ENCODE results near the gene FRAS1. TPM values are rescaled to one million over a fixed set of nuclear protein-coding genes. Genes with fewer than 3 reads are reported as not detected.

Gene FRAS1
- total RNA-seq, 4 donors from 2014 or later = 3.4 to 11.7 (median 4.2) TPM

- Histone ChIP-seq H3K4me1 (no peaks in the 10 kb centered on the region), H3K27me3 (no peaks in the 10 kb centered on the region), H3K36me3 (no peaks in the 10 kb centered on the region), H3K4me3 (no peak overlapping the region), H3K27ac (no peak overlapping the region), H3K9me3 (no peaks in the 10 kb centered on the region)
- ATAC-seq = no peak
- 78 to 82% methylated on average over 4 to 5 of the region's 5 CpGs for WGBS, 2 donors (ENCODE audit: low coverage in 1 of 2)
- TF ChIP-seq POLR2A (IDR thresholded peaks at IDR 0.05) = no peak
- no peak for TF ChIP-seq POLR2AphosphoS5 (IDR thresholded peaks at IDR 0.05)
- no peak for TF ChIP-seq EP300 (IDR thresholded peaks at IDR 0.05)
- no peak for TF ChIP-seq CTCF (IDR thresholded peaks at IDR 0.05)
Measured at GRCh38 chr4:78331965-78332364, 274.8 kb downstream of the FRAS1 start.

DNA sequence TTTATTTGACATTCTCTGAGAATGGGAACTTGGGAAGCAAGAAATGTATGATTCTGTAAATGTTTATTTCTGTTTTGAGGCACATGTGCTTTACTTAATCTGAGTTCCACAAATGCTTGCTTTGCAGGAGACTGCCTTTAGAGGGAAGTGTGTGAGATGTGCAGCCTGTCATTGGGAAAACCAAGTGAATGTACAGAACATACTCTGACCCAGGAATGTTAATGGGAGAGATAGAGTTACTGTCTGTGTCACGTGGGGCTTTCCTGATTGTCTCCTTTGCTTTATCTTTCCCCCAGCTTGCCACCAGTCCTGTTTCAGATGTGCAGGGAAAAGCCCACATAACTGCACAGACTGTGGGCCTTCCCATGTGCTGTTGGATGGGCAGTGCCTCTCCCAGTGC lies 275.9 kb downstream of the FRAS1 start:
- no peak for ATAC-seq
- no peaks in the 10 kb centered on the region for H3K36me3 ChIP-seq
- no peak overlapping the region for H3K4me3 ChIP-seq
- no peak for TF ChIP-seq POLR2AphosphoS5 (IDR thresholded peaks at IDR 0.05)
- no peak for TF ChIP-seq POLR2A (IDR thresholded peaks at IDR 0.05)
- no peak for TF ChIP-seq EP300 (IDR thresholded peaks at IDR 0.05)
- no peak for TF ChIP-seq CTCF (IDR thresholded peaks at IDR 0.05)
- no peaks in the 10 kb centered on the region for H3K27me3 ChIP-seq
- H3K27ac ChIP-seq = no peak overlapping the region
- no peaks in the 10 kb centered on the region for H3K9me3 ChIP-seq
- H3K4me1 ChIP-seq = no peaks in the 10 kb centered on the region
- 50% methylated on average over 1 of the region's 1 CpG; no CpG with 5 or more reads in 1 of the 2 donors for whole genome bisulfite sequencing, 2 donors (ENCODE audit: low coverage in 1 of 2)

DNA sequence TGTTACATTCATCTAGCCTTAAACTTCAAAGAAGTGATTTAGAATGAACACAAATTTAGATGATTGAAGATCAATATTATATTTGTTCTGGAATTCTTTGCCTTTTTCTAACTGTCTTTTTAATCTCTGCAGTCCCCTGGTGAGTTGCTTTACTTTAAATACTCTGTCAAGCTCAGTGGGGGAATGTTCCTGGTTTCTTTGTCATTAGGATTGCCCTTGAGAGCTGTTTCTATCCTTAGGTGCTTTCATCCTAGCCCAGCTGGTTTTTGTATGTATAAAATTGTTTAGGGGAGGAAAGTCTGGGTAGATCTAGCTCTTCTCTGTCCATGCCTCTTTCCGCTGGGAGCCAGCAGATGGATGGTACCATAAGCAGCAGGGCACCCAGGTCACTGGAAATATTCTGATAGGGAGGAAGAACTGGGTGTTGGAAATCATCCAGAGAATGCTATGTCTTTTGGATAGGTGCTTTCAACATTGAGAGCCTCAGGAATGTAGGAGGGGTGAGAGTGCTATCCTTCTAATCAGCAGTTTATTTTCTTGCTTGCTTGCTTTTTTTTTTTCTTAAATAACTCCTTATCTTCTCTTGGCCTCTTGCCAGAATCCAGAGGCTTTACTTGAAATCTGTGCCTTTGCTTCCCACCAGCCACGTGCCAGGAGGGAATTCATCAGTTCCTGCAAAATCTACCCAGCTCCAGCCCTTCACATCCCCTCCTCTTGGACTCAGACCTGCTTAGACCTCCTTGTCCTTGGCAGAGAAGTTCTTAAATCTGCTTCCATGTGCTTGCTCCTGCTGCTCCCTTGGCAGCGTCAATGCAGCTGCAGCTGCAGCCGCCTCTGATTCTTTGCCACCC lies 279.2 kb downstream of the FRAS1 start:
- H3K9me3 ChIP-seq = no peaks in the 10 kb centered on the region
- TF ChIP-seq CTCF (IDR thresholded peaks at IDR 0.05) = no peak
- no peak for TF ChIP-seq POLR2A (IDR thresholded peaks at IDR 0.05)
- TF ChIP-seq EP300 (IDR thresholded peaks at IDR 0.05) = no peak
- no peak for TF ChIP-seq POLR2AphosphoS5 (IDR thresholded peaks at IDR 0.05)
- ATAC-seq = no peak
- H3K4me3 ChIP-seq = no peak overlapping the region
- no peaks in the 10 kb centered on the region for H3K4me1 ChIP-seq
- no peaks in the 10 kb centered on the region for H3K36me3 ChIP-seq
- WGBS, 2 donors (ENCODE audit: low coverage in 1 of 2) = 57 to 58% methylated on average over 2 to 4 of the region's 4 CpGs
- H3K27ac ChIP-seq = no peak overlapping the region
- no peaks in the 10 kb centered on the region for H3K27me3 ChIP-seq

GRCh38 chr4:78337244-78338020 lies 280.3 kb downstream of the FRAS1 start:
- WGBS, 2 donors (ENCODE audit: low coverage in 1 of 2) = 77 to 84% methylated on average over 4 to 7 of the region's 9 CpGs
- Histone ChIP-seq H3K4me3 (no peak overlapping the region), H3K27ac (no peak overlapping the region), H3K9me3 (no peaks in the 10 kb centered on the region), H3K27me3 (no peaks in the 10 kb centered on the region), H3K36me3 (no peaks in the 10 kb centered on the region), H3K4me1 (no peaks in the 10 kb centered on the region)
- ATAC-seq = no peak
- TF ChIP-seq POLR2AphosphoS5 (IDR thresholded peaks at IDR 0.05) = no peak
- no peak for TF ChIP-seq POLR2A (IDR thresholded peaks at IDR 0.05)
- TF ChIP-seq EP300 (IDR thresholded peaks at IDR 0.05) = no peak
- no peak for TF ChIP-seq CTCF (IDR thresholded peaks at IDR 0.05)
